ENCODE data around the gene MRPL45. TPM values are rescaled to one million over a fixed set of nuclear protein-coding genes. Genes with fewer than 3 reads are reported as not detected.
"Not testable (repeated sequence)": the region's sequence is repeated elsewhere in the genome, so short reads cannot be mapped to it uniquely, and the experiment has no call there.

The MRPL45 gene
- 57.9 and 64.5 TPM in 2 replicates for polyA plus RNA-seq (2014; cell fraction: cytosol; rRNA removed)
- 29.4 and 32.0 TPM in 2 replicates for polyA plus RNA-seq (2014; cell fraction: nucleus; rRNA removed)

DNA sequence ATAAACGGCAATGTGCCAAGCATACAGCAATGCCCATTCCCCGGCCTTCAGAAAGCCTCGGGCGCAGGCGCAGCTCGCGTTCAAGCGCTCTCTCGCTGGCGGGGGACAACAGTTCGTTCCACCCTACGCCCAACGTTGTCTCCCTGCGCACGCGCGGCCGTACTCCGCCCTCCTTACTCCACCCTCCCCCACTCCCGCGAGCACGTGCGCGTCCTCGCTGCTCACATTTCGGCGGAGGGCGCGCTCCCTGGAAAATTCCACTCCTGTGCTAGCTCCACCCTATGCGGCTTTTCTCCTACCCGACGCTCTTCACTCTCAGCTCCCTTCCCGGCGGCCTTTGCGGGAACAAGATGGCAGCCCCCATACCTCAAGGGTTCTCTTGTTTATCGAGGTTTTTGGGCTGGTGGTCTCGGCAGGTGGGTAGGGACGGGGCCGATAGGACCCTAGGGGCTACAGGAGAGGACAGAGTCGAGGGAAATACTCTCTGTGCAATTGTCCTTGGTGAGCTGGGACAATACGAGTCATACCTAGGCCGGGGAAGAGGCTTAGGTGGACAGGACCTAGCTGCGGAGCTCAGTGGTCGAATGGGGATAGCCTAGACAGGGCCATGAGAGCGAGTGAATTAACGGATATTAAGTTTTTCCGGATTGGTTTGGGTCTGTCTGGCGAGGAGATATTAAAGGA, at the start of gene MRPL45:
MRPL45 (plus strand) TSS at position 335 of the 684 bp plus-strand sequence; CDS start at position 351, 16 bp downstream.
- peak; percentile 98 for DNase-seq (ENCODE audit: low spot score)

DNA sequence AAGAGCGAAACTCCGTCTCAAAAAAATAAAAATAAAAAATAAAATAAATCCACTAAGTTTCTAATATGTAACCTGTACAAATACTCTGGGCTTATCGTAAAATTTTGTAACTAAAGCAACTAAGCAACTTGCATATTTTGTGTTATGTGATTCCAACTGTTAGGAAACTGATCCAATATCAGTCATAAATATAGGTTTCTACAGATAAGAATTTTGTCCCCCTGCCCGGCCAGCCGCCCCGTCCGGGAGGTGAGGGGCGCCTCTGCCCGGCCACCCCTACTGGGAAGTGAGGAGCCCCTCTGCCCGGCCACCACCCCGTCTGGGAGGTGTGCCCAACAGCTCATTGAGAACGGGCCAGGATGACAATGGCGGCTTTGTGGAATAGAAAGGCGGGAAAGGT, 43.8 kb upstream of the MRPL45 start:
- not testable (repeated sequence) for DNase-seq (ENCODE audit: low spot score)

- not testable (repeated sequence) for DNase-seq (ENCODE audit: low spot score)
Measured at GRCh38 chr17:38254357-38254756, 42.6 kb upstream of the MRPL45 start.

DNA sequence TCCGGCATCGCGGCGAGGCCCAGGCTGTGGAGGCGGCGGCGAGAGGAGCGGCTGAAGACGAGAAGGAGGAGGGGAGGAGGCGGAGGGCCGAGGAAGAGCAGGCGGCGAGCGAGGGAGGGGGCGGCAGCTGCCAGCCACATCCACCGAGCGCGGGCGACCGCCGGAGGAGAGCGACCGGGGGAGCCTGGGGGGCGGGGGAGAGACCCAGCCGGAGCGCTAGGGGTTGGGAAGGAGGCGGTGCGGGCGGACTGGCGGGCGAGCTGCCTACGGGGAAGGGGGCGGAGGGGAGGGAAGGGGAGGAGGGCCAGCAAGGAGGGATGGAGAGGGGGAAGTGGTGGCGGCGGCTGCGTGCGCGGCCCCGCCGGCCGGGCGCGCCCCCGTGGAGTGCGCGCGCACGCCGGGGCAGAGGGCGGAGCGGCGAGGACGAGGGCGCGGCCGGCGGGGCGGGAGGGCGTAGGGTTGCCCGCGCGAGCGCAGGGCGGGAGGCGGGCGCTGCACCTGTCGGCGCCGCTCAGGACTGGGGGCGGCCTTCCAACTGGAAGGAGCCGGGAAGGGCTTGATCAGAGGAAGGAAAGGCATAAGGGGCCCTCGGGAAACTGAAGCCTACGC, 39.9 kb upstream of the MRPL45 start:
- peak; percentile 80 for DNase-seq (ENCODE audit: low spot score)

- DNase-seq (ENCODE audit: low spot score): not testable (repeated sequence)
Measured at GRCh38 chr17:38265974-38266506, 30.9 kb upstream of the MRPL45 start.

DNA sequence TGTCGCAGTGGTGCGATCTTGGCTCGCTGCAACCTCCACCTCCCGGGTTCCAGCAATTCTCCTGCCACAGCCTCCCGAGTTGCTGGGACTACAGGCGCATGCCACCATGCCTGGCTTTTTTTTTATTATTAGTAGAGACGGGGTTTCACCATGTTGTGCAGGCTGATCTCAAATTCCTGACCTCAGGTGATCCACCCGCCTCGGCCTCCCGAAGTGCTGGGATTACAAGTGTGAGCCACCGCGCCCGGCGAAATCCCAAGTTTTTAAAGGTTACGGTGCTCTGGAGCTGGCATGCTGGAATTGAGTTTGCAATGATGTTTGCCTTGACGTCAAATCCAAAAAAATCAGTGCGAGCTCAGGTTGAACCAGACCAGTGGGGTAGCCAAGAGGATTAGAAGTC, 30.4 kb upstream of the MRPL45 start:
- DNase-seq (ENCODE audit: low spot score): not testable (repeated sequence)

DNA sequence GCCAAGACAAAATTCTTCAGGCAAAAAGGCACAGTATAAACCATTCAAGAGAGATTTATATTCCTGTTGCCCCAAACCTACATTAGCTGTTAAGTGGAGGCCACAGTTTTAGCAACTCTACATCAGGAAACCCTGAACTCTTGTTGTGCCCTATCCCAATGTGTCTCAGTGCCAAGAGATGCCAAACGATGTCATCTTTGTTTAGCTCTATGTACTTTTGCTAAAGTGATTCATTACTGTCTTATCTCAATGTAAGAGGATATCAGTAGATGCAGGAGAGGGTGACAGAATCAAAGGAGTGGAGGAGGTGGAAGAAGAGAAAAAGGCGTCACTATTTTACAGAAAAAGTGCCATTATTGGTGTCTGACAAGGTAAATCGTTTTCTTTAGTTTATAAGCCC, 28.8 kb upstream of the MRPL45 start:
- not testable (repeated sequence) for DNase-seq (ENCODE audit: low spot score)

GRCh38 chr17:38269045-38269444, 27.9 kb upstream of the MRPL45 start:
- DNase-seq (ENCODE audit: low spot score): not testable (repeated sequence)

- not testable (repeated sequence) for DNase-seq (ENCODE audit: low spot score)
Measured at GRCh38 chr17:38269552-38269951, 27.4 kb upstream of the MRPL45 start.

- not testable (repeated sequence) for DNase-seq (ENCODE audit: low spot score)
Measured at GRCh38 chr17:38285994-38286393, 11.0 kb upstream of the MRPL45 start.

DNA sequence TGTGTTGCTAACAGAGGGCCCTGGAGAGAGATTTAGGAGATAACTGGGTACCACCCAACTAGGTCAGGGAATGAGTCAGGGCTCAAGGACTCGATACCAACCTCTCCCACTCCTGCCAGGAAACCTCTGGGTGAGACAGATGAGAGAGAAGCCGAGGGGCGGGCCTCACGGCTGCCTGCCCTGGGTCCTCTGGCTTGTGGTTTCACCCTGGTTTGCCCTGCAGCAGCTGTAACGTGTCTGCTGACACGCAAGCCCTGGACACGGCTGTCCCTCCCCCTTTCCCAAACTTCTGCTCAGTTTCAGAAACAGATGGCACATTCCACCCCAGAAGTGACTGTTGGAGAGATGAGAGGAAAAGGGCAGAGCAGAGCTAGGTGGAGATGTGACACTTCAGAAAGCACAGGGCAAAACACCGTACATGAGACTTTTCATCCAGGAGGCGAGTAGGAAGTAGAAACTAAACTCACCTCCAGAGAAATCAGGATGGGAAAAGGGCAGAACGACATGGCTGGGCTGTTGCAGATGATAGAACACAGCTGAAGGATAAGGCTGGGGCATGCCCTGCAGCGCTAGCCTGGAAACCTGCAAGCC, 10.4 kb upstream of the MRPL45 start:
- DNase-seq (ENCODE audit: low spot score): peak; percentile 20

DNA sequence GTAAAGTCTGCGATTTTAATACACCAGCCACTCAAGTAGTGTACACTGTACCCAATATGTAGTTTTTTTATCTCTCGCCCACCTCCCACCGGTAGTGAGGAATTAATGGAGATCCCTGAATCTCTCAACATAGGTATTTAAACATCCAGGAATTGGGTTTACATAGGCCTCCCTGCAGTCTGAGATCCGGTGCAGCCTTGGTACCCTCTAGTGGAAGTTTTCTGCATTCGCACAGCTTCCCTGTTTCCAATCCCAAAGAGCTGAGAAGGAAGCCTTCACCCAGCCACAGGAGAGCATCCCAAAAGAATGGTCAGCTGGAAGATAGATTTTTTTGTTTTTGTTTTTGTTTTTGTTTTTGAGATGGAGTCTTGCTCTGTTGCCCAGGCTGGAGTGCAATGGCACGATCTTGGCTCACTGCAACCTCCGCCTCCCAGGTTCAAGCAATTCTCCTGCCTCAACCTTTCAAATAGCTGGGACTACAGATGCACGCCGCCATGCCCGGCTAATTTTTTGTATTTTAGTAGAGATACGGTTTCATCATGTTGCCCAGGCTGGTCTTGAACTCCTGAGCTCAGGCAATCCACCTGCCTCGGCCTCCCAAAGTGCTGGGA, 8.6 kb upstream of the MRPL45 start:
- DNase-seq (ENCODE audit: low spot score): peak; percentile 18

GRCh38 chr17:38289760-38290159, 7.2 kb upstream of the MRPL45 start:
- not testable (repeated sequence) for DNase-seq (ENCODE audit: low spot score)

GRCh38 chr17:38295602-38296365, 1.2 kb upstream of the MRPL45 start:
- peak; percentile 22 for DNase-seq (ENCODE audit: low spot score)

DNA sequence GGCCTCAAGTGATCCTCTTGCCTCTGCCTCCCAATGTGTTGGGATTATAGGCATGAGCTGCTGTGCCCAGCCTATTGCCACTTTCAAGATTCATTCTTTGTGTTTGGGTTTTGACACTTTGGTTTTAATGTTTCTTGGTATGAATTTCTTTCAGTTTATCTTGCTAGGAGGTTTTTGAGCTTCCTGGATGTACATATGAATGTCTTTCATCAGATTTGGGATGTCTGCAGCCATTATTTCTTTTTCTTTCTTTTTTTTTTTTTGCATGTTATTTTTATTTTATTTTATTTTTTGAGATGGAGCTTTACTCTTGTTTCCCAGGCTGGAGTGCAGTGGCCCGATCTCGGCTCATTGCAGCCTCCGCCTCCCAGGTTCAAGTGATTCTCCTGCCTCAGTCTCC, 18.5 kb downstream of the MRPL45 start:
- no peak for DNase-seq (ENCODE audit: low spot score)

- no peak for DNase-seq (ENCODE audit: low spot score)
Measured at GRCh38 chr17:38317081-38317480, 20.1 kb downstream of the MRPL45 start.

GRCh38 chr17:38320482-38320881, 23.5 kb downstream of the MRPL45 start:
- DNase-seq (ENCODE audit: low spot score): no peak

GRCh38 chr17:38322156-38322779, 25.3 kb downstream of the MRPL45 start:
- peak; percentile 64 for DNase-seq (ENCODE audit: low spot score)

DNA sequence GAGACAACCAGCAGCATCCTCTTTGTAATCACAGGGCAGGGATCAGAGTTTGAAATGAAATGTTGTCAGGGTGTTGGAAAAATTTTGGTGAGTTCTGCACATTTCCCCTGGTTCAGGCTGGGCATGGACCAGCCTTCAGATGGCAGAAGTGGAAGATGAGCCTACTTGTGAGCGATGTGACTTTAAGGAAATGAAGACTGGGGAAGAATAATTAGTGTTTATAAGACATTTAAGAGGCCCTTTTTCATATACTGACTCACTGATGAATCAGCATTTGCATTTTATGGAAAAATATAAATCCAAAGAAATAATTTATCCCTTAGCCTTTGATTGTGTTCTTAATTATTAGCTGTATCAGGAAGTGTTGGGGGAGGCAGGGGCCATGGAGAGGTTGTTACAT, 25.9 kb downstream of the MRPL45 start:
- DNase-seq (ENCODE audit: low spot score): no peak

DNA sequence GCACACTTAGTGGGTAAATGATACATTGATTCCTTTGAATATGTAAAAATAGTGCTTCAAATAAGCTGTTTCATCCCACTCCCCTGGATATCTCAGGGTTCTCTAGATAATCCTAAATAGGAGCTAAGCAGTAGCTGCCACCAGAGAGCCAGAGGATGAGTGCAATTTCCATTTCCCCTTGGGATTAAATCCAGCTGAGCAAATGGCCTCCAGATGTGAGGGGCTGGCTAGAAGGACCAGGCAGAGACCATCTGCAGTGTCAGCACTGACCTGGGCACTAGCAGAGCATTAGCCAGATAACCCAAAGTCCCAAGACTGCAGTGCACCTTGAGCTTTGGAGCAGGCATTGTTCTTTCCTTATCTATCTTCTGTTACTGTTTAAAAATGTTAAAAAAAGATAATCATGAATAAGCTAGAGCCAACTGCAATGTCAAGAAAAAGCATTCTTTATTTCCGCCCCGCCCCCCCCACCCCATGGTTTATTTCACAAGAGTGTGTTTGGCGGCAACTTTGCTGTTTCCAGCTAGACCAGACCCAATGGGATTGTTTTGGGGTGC, 27.3 kb downstream of the MRPL45 start:
- DNase-seq (ENCODE audit: low spot score): peak; percentile 23

Data from SK-N-DZ (cell line).